ENCODE results near the gene B9D1. TPM values are rescaled to one million over a fixed set of nuclear protein-coding genes. Genes with fewer than 3 reads are reported as not detected.

B9D1 gene
- total and polyA plus RNA-seq, 2 donors from 2014 or later = 32.1 to 67.5 TPM

GRCh38 chr17:19299214-19299747, 63.2 kb downstream of the B9D1 start:
- Histone ChIP-seq H3K36me3 (ENCODE audit: control insufficient read depth in 2 of 3, insufficient read depth in 3 of 3, low read length in 3 of 3) (no peaks in the 10 kb centered on the region), H3K4me3 (ENCODE audit: low read length in 3 of 3) (no peak overlapping the region), H3K9ac (ENCODE audit: low read length in 3 of 3) (no peak overlapping the region), H3K27me3 (ENCODE audit: control insufficient read depth, insufficient read depth, low read length) (no peaks in the 10 kb centered on the region), H3K27ac (ENCODE audit: low read depth in 2 of 2, low read length in 2 of 2) (no peak overlapping the region), H3K9me3 (ENCODE audit: control insufficient read depth in 2 of 3, insufficient read depth in 1 of 3, low read length in 3 of 3) (no peaks in the 10 kb centered on the region), H3K4me1 (ENCODE audit: control insufficient read depth in 2 of 3, insufficient read depth in 2 of 3, low read depth in 1 of 3, low read length in 3 of 3) (peaks cover 0 to 11% (median 4%) of the 10 kb centered on the region in 3 donors)
- TF ChIP-seq CTCF (IDR thresholded peaks at IDR 0.05; ENCODE audit: borderline replicate concordance, extremely low read depth, insufficient read depth) = no peak
- DNase-seq (peak in 1 of 5 donors; percentile 32), FAIRE-seq (no peak)
- intact Hi-C loops (cut with DNase I) = no loop called here

GRCh38 chr17:19298569-19299213, 63.8 kb downstream of the B9D1 start:
- intact Hi-C loops (cut with DNase I) = no loop called here
- Histone ChIP-seq H3K4me1 (ENCODE audit: control insufficient read depth in 2 of 3, insufficient read depth in 2 of 3, low read depth in 1 of 3, low read length in 3 of 3) (peaks cover 0 to 7% (median 0%) of the 10 kb centered on the region in 3 donors), H3K4me3 (ENCODE audit: low read length in 3 of 3) (no peak overlapping the region), H3K9ac (ENCODE audit: low read length in 3 of 3) (no peak overlapping the region), H3K9me3 (ENCODE audit: control insufficient read depth in 2 of 3, insufficient read depth in 1 of 3, low read length in 3 of 3) (no peaks in the 10 kb centered on the region), H3K36me3 (ENCODE audit: control insufficient read depth in 2 of 3, insufficient read depth in 3 of 3, low read length in 3 of 3) (no peaks in the 10 kb centered on the region), H3K27me3 (ENCODE audit: control insufficient read depth, insufficient read depth, low read length) (no peaks in the 10 kb centered on the region), H3K27ac (ENCODE audit: low read depth in 2 of 2, low read length in 2 of 2) (no peak overlapping the region)
- no peak for DNase-seq
- no peak for TF ChIP-seq CTCF (IDR thresholded peaks at IDR 0.05; ENCODE audit: borderline replicate concordance, extremely low read depth, insufficient read depth)
- no peak for FAIRE-seq

GRCh38 chr17:19296786-19297778, 65.4 kb downstream of the B9D1 start:
- H3K9me3 ChIP-seq (ENCODE audit: control insufficient read depth in 2 of 3, insufficient read depth in 1 of 3, low read length in 3 of 3) = no peaks in the 10 kb centered on the region
- no peak overlapping the region for H3K27ac ChIP-seq (ENCODE audit: low read depth in 2 of 2, low read length in 2 of 2)
- H3K36me3 ChIP-seq (ENCODE audit: control insufficient read depth in 2 of 3, insufficient read depth in 3 of 3, low read length in 3 of 3) = no peaks in the 10 kb centered on the region
- intact Hi-C loops (cut with DNase I) = no loop called here
- DNase-seq = no peak
- H3K9ac ChIP-seq (ENCODE audit: low read length in 3 of 3) = no peak overlapping the region
- no peaks in the 10 kb centered on the region for H3K27me3 ChIP-seq (ENCODE audit: control insufficient read depth, insufficient read depth, low read length)
- no peak for TF ChIP-seq CTCF (IDR thresholded peaks at IDR 0.05; ENCODE audit: borderline replicate concordance, extremely low read depth, insufficient read depth)
- H3K4me3 ChIP-seq (ENCODE audit: low read length in 3 of 3) = no peak overlapping the region
- no peaks in the 10 kb centered on the region for H3K4me1 ChIP-seq (ENCODE audit: control insufficient read depth in 2 of 3, insufficient read depth in 2 of 3, low read depth in 1 of 3, low read length in 3 of 3)
- FAIRE-seq = no peak
